HG03571 (cell line): Measurements from ENCODE around the gene CENPE.
"Not testable (repeated sequence)": the region's sequence is repeated elsewhere in the genome, so short reads cannot be mapped to it uniquely, and the experiment has no call there.

Experiments
- ATAC-seq: cut with Tn5 transposase; IDR thresholded peaks from one replicate; pipeline ENCODE4 v1.9.1; 2021; ENCODE audit not compliant: unreplicated experiment

Gene CENPE, protein sequence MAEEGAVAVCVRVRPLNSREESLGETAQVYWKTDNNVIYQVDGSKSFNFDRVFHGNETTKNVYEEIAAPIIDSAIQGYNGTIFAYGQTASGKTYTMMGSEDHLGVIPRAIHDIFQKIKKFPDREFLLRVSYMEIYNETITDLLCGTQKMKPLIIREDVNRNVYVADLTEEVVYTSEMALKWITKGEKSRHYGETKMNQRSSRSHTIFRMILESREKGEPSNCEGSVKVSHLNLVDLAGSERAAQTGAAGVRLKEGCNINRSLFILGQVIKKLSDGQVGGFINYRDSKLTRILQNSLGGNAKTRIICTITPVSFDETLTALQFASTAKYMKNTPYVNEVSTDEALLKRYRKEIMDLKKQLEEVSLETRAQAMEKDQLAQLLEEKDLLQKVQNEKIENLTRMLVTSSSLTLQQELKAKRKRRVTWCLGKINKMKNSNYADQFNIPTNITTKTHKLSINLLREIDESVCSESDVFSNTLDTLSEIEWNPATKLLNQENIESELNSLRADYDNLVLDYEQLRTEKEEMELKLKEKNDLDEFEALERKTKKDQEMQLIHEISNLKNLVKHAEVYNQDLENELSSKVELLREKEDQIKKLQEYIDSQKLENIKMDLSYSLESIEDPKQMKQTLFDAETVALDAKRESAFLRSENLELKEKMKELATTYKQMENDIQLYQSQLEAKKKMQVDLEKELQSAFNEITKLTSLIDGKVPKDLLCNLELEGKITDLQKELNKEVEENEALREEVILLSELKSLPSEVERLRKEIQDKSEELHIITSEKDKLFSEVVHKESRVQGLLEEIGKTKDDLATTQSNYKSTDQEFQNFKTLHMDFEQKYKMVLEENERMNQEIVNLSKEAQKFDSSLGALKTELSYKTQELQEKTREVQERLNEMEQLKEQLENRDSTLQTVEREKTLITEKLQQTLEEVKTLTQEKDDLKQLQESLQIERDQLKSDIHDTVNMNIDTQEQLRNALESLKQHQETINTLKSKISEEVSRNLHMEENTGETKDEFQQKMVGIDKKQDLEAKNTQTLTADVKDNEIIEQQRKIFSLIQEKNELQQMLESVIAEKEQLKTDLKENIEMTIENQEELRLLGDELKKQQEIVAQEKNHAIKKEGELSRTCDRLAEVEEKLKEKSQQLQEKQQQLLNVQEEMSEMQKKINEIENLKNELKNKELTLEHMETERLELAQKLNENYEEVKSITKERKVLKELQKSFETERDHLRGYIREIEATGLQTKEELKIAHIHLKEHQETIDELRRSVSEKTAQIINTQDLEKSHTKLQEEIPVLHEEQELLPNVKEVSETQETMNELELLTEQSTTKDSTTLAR (N-terminal part only)

DNA sequence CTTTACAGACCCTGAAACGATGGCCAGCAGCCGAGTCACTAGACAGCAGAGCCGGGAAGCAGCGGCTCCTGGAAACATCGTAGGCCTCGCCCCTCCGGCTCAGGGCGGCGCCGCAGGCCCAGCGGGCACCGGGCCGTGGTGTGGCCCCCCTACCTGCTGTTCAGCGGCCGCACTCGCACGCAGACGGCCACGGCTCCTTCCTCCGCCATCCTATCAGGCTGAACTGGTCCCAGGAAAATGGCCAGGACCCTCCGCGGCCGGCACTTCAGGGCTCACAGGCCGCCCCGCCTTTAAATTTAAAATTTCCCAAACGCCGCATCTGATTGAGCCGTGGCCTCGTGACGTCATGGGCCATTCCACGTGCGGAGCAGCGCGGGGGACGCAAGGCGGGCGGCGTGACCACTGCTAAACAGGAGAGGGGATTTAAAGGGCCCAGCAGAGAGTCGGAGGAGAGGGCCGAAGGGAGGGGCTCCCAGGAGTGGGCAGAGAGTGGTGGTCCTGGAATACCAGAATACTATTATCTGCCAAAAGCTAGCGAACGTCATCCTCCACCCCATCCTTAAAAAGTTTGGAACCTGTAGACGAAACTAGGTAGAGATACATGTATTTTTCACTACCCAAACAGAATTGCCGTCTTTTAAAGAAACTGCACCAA is at the start of gene CENPE:
Gene CENPE (minus strand): TSS at position 233 of the 655 bp plus-strand sequence. CDS start 24 bp downstream, at position 209.
- ATAC-seq: peak; percentile 96

GRCh38 chr4:103244251-103244650 is 46.1 kb upstream of the CENPE start:
- ATAC-seq: no peak

GRCh38 chr4:103230938-103231337 is 32.8 kb upstream of the CENPE start:
- not testable (repeated sequence) for ATAC-seq

- ATAC-seq: not testable (repeated sequence)
These were observed 25.4 kb upstream of the CENPE start for GRCh38 chr4:103223556-103223955.

- no peak for ATAC-seq
These were observed 9.5 kb upstream of the CENPE start for GRCh38 chr4:103207673-103208072.

DNA sequence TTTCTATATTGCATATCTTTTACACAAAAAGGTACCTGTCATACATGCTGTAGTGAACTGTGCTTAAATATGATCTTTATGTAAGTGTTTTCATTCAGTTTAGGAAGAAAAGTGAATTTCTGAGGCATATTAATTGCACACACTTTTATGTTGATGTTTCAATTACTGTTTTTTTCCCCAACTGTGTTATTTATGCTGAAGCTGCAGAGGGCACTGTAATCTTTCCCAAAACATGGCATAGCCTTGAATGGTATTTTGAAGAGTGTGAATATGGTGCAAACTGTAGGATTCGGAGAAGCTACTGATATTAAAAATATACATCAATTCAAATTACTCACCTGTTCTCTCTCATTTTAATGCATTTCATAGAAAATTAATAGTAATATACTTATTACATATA is 6.0 kb upstream of the CENPE start:
- ATAC-seq: no peak

DNA sequence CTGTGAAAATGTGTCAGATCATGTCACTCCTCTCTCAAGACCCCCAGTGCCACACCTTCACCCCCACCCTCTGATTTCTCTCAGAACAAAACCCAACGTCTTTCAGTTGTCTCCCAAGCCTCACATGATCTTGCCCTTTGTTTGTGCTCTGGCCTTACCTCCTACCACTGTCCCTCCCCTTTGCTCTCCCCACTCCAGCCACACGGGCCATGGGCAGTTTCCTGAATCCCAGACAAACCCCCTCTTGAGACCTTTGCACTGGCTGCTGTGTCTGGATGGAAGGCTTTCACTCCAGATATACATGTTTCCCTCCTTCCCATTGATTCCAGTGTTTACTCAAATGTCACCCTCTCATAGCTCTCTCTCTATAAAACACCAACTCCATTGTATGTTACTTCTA is 3.6 kb upstream of the CENPE start:
- no peak for ATAC-seq

GRCh38 chr4:103201253-103201652 is 3.1 kb upstream of the CENPE start:
- ATAC-seq: no peak

DNA sequence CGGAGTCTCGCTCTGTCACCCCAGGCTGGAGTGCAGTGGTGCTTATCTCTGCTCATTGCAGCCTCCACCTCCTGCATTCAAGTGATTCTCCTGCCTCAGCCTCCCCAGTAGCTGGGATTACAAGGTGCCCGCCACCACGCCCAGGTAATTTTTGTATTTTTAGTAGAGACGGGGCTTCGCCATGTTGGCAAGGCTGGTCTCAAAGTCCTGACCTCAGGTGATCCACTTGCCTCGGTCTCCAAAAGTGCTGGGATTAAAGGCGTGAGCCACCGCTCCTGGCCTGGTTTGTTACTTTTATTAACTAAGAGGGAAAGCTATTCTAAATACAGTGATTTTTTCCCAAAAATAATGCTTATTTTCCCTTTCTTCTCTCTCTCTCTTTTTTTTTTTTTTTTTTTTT is 866 bp upstream of the CENPE start:
- no peak for ATAC-seq

DNA sequence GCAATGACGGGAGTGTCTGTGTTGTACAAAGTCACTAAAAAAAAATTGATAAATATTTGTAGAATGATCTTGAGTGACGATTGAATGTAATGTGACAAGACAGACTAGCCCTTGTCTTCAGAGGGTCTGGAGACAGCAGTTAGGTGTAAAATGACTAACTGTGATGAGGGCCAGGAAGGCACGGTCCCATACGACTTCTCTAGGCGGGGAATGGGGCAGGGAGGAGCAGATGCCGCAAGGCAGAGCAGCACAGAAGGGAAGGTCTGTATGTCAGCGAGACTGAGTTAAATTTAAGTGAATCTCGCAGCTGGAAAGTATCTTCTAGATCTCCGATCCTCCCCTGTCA is 405 bp downstream of the CENPE start:
- peak; percentile 36 for ATAC-seq

- no peak for ATAC-seq
These were observed 4.7 kb downstream of the CENPE start for GRCh38 chr4:103193457-103193856.

GRCh38 chr4:103171006-103171405 is 27.1 kb downstream of the CENPE start:
- ATAC-seq: no peak

DNA sequence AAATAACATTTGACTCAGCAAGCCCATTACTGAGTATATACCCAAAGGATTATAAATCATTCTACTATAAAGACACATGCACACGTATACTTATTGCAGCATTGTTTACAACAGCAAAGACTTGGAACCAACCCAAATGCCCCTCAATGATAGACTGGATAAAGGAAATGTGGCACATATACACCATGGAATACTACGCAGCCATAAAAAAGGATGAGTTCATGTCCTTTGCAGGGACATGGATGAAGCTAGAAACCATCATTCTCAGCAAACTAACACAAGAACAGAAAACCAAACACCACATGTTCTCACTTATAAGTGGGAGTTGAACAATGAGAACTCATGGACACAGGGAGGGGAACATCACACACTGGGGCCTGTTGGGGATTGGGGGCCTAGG is 28.4 kb downstream of the CENPE start:
- ATAC-seq: not testable (repeated sequence)

DNA sequence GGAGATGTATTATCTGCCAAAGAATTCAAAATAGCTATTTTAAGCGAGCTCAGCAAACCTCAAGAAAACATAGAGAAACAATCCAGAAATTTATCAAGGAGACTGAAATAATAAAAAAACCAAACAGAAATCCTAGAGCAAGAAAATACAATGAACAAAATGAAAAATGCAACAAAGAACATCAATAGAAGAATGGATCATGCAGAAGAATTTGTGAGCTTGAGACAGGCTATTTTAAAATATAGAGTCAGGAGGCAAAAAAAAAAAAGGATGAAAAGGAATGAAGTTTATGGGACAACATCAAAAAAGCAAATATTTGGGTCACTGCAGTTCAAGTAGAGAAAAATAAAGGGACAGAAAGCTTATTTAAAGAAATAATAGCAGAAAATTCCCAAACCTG is 29.1 kb downstream of the CENPE start:
- no peak for ATAC-seq

- ATAC-seq: no peak
These were observed 36.0 kb downstream of the CENPE start for GRCh38 chr4:103162176-103162575.

DNA sequence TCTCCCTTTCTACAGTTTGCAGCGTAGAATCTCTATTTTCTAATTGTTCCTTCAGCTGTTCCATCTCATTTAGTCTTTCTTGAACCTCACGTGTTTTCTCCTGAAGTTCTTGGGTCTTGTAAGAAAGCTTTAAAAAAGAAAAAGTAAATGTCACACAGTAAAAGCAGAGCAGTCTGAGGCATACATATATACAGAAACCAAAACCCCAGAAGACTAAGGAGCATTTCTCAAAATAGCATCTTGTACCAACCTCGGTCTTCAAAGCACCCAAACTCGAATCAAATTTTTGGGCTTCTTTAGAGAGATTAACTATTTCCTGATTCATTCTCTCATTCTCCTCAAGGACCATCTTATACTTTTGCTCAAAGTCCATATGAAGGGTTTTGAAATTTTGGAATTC is 39.4 kb downstream of the CENPE start:
- no peak for ATAC-seq

GRCh38 chr4:103156106-103156505 is 42.0 kb downstream of the CENPE start:
- ATAC-seq: no peak

DNA sequence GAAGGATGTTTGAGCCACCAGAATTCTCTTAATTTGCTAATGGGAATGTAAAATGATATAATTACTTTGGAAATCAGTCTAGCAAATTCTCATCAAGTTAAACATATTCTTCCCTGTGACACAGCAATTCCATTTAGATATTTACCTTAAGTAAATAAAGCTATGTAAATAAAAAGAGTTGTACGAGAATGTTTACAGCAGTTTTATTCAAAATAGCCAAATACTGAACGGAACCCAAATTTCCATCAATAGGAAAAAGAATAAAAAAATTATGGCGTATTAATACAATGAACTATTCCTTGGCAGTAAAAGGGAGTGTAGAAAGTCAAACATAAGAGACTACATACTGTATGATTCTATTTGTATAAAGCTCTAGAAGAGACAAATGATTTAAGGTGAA is 45.8 kb downstream of the CENPE start:
- ATAC-seq: no peak

GRCh38 chr4:103150677-103151076 is 47.5 kb downstream of the CENPE start:
- ATAC-seq: no peak

DNA sequence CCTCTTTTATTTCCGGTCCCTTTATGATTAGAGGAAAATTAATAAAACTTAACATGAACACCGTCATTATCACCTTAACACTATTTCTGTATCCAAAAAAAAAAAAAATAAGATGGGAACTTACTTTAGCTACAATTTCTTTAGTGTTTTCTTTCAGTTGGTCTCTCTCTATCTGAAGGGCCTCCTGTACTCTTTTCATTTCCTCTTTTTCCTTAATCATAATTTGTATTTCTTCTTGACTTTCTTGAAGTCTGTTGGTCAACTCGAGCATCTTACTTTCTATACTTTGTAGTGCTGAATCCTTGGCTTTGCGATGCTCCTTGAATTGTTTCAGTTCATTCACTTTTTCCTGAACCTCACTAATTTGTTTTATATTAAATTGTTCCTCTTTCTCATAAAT is 53.2 kb downstream of the CENPE start:
- ATAC-seq: no peak

GRCh38 chr4:103137446-103137827 is 60.7 kb downstream of the CENPE start:
- ATAC-seq: no peak
